Gastroesophageal sphincter (tissue), 3 donors: ENCODE data around the gene SIPA1L3.
"Not testable (repeated sequence)": the region's sequence is repeated elsewhere in the genome, so short reads cannot be mapped to it uniquely, and the experiment has no call there.

ENCODE experiments used
- EP300 ChIP-seq: sonication (generic); formaldehyde crosslinking; IDR thresholded peaks from one replicate; pipeline ENCODE4 v1.6.1; 2017; ENCODE audit warnings: antibody characterized with exemption, mild to moderate bottlenecking
- POLR2A ChIP-seq, 2 donors: fragments of 450-650 bp; IDR thresholded peaks; one replicate each; pipeline ENCODE4 v1.6.1; 2017; ENCODE audit warnings: antibody characterized with exemption in 2 of 2, mild to moderate bottlenecking in 2 of 2, moderate library complexity in 1 of 2
- POLR2AphosphoS5 ChIP-seq: sonication (generic); formaldehyde crosslinking; IDR thresholded peaks from one replicate; pipeline ENCODE4 v1.6.1; 2017; ENCODE audit warnings: antibody characterized with exemption
- TF ChIP-seq, protein P1 (sequence below), 4 experiments: fragments of 200-600 bp in 2 of 4; fragments of 450-650 bp in 2 of 4; sonication (generic) in 1 of 4; IDR thresholded peaks; one replicate each; pipeline ENCODE4 v1.5.1; 2017 to 2019; ENCODE audit warnings: antibody characterized with exemption in 4 of 4, mild to moderate bottlenecking in 2 of 4, moderate library complexity in 2 of 4

- TF ChIP-seq, protein P1, sequence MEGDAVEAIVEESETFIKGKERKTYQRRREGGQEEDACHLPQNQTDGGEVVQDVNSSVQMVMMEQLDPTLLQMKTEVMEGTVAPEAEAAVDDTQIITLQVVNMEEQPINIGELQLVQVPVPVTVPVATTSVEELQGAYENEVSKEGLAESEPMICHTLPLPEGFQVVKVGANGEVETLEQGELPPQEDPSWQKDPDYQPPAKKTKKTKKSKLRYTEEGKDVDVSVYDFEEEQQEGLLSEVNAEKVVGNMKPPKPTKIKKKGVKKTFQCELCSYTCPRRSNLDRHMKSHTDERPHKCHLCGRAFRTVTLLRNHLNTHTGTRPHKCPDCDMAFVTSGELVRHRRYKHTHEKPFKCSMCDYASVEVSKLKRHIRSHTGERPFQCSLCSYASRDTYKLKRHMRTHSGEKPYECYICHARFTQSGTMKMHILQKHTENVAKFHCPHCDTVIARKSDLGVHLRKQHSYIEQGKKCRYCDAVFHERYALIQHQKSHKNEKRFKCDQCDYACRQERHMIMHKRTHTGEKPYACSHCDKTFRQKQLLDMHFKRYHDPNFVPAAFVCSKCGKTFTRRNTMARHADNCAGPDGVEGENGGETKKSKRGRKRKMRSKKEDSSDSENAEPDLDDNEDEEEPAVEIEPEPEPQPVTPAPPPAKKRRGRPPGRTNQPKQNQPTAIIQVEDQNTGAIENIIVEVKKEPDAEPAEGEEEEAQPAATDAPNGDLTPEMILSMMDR (IDR thresholded peaks at IDR 0.05), result not testable (repeated sequence)
- not testable (repeated sequence) for TF ChIP-seq POLR2AphosphoS5; POLR2A (IDR thresholded peaks at IDR 0.05); EP300
Observed at GRCh38 chr19:38224863-38225218, 317.8 kb downstream of the SIPA1L3 start.
